Forelimb muscle (tissue), 1 donor: Measurements from ENCODE around the gene VSTM1. TPM values are rescaled to one million over a fixed set of nuclear protein-coding genes. Genes with fewer than 3 reads are reported as not detected.
"Not testable (repeated sequence)": the region's sequence is repeated elsewhere in the genome, so short reads cannot be mapped to it uniquely, and the experiment has no call there.

Experiments used
- DNase-seq: peaks from one replicate; pipeline ENCODE4 v3.0.0-alpha.2; 2013; ENCODE audit warnings: low read depth
- polyA plus RNA-seq: library from polyadenylated mRNA; unstranded; fragments of 120-200 nt; gene quantifications from one replicate; pipeline ENCODE4 v1.2.1, GENCODE V29; 2013; ENCODE audit not compliant: insufficient read length

The VSTM1 gene
- 0.19 TPM for polyA plus RNA-seq

- DNase-seq, result no peak
Measured at GRCh38 chr19:54063350-54064116, at the start of gene VSTM1. VSTM1 (minus strand) TSS chr19:54063897; CDS start chr19:54063777, 120 bp downstream.

GRCh38 chr19:54109651-54110050 is 46.0 kb upstream of the VSTM1 start:
- no peak for DNase-seq

- no peak for DNase-seq
Measured at GRCh38 chr19:54108496-54108895, 44.8 kb upstream of the VSTM1 start.

GRCh38 chr19:54107876-54108490 is 44.3 kb upstream of the VSTM1 start:
- DNase-seq, result no peak

- DNase-seq, result no peak
Measured at GRCh38 chr19:54106716-54107115, 43.0 kb upstream of the VSTM1 start.

- no peak for DNase-seq
Measured at GRCh38 chr19:54105796-54106195, 42.1 kb upstream of the VSTM1 start.

- no peak for DNase-seq
Measured at GRCh38 chr19:54104998-54105715, 41.5 kb upstream of the VSTM1 start.

GRCh38 chr19:54102421-54103169 is 38.9 kb upstream of the VSTM1 start, which contains the start of gene NDUFA3:
NDUFA3 (plus strand) TSS chr19:54102855; CDS start chr19:54102879, 24 bp downstream.
- peak; percentile 99 for DNase-seq

GRCh38 chr19:54100561-54100960 is 36.9 kb upstream of the VSTM1 start, which contains the start of gene OSCAR:
OSCAR (minus strand) TSS chr19:54100803; CDS start chr19:54100792, 11 bp downstream.
- no peak for DNase-seq

- DNase-seq, result not testable (repeated sequence)
Measured at GRCh38 chr19:54099903-54100255, 36.2 kb upstream of the VSTM1 start.

GRCh38 chr19:54099190-54099902 is 35.6 kb upstream of the VSTM1 start:
- DNase-seq, result no peak

GRCh38 chr19:54096617-54097106 is 33.0 kb upstream of the VSTM1 start:
- no peak for DNase-seq

- DNase-seq, result not testable (repeated sequence)
Measured at GRCh38 chr19:54095859-54096616, 32.3 kb upstream of the VSTM1 start.

- no peak for DNase-seq
Measured at GRCh38 chr19:54095136-54095858, 31.6 kb upstream of the VSTM1 start.

GRCh38 chr19:54094426-54095000 is 30.8 kb upstream of the VSTM1 start:
- no peak for DNase-seq

- DNase-seq, result no peak
Measured at GRCh38 chr19:54084410-54084809, 20.7 kb upstream of the VSTM1 start.

- DNase-seq, result no peak
Measured at GRCh38 chr19:54081032-54081431, 17.3 kb upstream of the VSTM1 start, which contains the start of gene TARM1. TARM1 (minus strand) TSS chr19:54081365; CDS start chr19:54081340, 25 bp downstream.

- no peak for DNase-seq
Measured at GRCh38 chr19:54077334-54077733, 13.6 kb upstream of the VSTM1 start.

GRCh38 chr19:54074851-54075250 is 11.2 kb upstream of the VSTM1 start:
- no peak for DNase-seq
